Gastrocnemius medialis (tissue), 4 donors: ENCODE results near the gene RYR2. TPM values are rescaled to one million over a fixed set of nuclear protein-coding genes. Genes with fewer than 3 reads are reported as not detected.

Experiments used
- ATAC-seq, 2 donors: fragments of 150-250 bp; one replicate each; pipeline ENCODE4 v1.9.1; 2016
- DNase-seq, 2 donors: peaks; one replicate each; pipeline ENCODE4 v3.0.0-alpha.2; 2019
- H3K27ac ChIP-seq, 4 donors: fragments of 200-600 bp; sonication (generic); 1 replicate in 1 of 4; 2 replicates in 3 of 4; pipeline ENCODE4 v1.5.1; 2016 to 2018; ENCODE audit warnings: mild to moderate bottlenecking in 2 of 4, moderate library complexity in 1 of 4
- H3K27me3 ChIP-seq, 3 donors: fragments of 200-600 bp; sonication (generic) in 2 of 3; 1 replicate in 1 of 3; 2 replicates in 2 of 3; pipeline versions ENCODE4 v1.5.1 to v1.6.0; 2016 to 2019; ENCODE audit warnings: mild to moderate bottlenecking in 1 of 3, moderate library complexity in 1 of 3
- H3K36me3 ChIP-seq, 2 donors: fragments of 200-600 bp; sonication (generic) in 1 of 2; one replicate each; pipeline ENCODE4 v1.5.1; 2017 to 2018
- H3K4me1 ChIP-seq, 2 donors: fragments of 200-600 bp; sonication (generic) in 1 of 2; one replicate each; pipeline ENCODE4 v1.5.1; 2016 to 2017; ENCODE audit warnings: mild to moderate bottlenecking in 2 of 2
- H3K4me3 ChIP-seq, 4 donors: fragments of 200-600 bp; sonication (generic) in 3 of 4; 1 replicate in 1 of 4; 2 replicates in 3 of 4; pipeline ENCODE4 v1.5.1; 2016 to 2019; ENCODE audit warnings: mild to moderate bottlenecking in 2 of 4
- H3K9me3 ChIP-seq, 3 donors: fragments of 200-600 bp; sonication (generic) in 2 of 3; 1 replicate in 1 of 3; 2 replicates in 2 of 3; pipeline ENCODE4 v1.5.1; 2016 to 2019
- POLR2A ChIP-seq, 2 donors: fragments of 450-650 bp; IDR thresholded peaks; one replicate each; pipeline ENCODE4 v1.6.1; 2017; ENCODE audit warnings: antibody characterized with exemption in 2 of 2, mild to moderate bottlenecking in 2 of 2, moderate library complexity in 2 of 2
- in situ Hi-C, 4 donors: fragments of 200-750 bp; cut with MboI; loops; one replicate each; pipeline versions ENCODE4 v1.15.0 to v1.8.0; 2017; ENCODE audit warnings: low sequenced_read_pairs in 4 of 4
- intact Hi-C: fragments of 100-400 bp; cut with DNase I; formaldehyde crosslinking; loops from one replicate; pipeline ENCODE4 v1.15.1; 2023; ENCODE audit warnings: low total_unique reads
- total RNA-seq, 4 donors: library from RNA; depleted of rRNA; stranded (reverse); fragments of >200 nt; gene quantifications; one replicate each; pipeline versions ENCODE4 v1.1.0 to v1.2.3, GENCODE V29; 2016
- TF ChIP-seq, protein P1 (sequence below), 5 experiments: fragments of 450-650 bp in 3 of 5; fragments of 200-600 bp in 2 of 5; sonication (generic) in 2 of 5; IDR thresholded peaks in 4 of 5; conservative IDR thresholded peaks in 1 of 5; 1 replicate in 4 of 5; 2 replicates in 1 of 5; pipeline ENCODE4 v1.5.1; 2016 to 2019; ENCODE audit warnings: antibody characterized with exemption in 5 of 5, mild to moderate bottlenecking in 3 of 5, moderate library complexity in 3 of 5

The RYR2 gene
- total RNA-seq, 4 donors from 2014 or later = 0.04 to 0.16 (median 0.07) TPM

DNA sequence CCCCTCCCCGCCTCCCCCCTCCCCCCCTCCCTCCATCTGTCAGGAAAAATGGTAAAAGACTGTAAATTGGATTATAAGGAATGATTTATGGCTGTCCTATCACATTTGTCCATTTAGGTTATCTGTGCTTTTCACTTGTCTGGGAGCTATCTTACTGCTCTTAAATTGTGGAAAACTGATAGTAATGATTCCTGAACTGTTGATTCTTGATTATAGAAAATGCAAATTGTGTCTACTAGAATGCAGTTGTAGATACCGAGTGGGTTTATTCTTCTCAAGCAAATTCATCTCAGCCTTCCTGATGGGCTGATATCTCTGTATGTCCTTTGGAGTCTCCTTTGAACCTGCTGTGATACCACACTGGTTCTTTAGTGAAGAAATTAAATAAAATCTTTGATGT, 12.3 kb downstream of the RYR2 start:
- in situ Hi-C loops (no loop called here), intact Hi-C loops (no loop called here)
- no peak overlapping the region for H3K4me3 ChIP-seq
- H3K4me1 ChIP-seq = no peaks in the 10 kb centered on the region
- no peak for TF ChIP-seq POLR2A (IDR thresholded peaks at IDR 0.05)
- TF ChIP-seq, protein P1, sequence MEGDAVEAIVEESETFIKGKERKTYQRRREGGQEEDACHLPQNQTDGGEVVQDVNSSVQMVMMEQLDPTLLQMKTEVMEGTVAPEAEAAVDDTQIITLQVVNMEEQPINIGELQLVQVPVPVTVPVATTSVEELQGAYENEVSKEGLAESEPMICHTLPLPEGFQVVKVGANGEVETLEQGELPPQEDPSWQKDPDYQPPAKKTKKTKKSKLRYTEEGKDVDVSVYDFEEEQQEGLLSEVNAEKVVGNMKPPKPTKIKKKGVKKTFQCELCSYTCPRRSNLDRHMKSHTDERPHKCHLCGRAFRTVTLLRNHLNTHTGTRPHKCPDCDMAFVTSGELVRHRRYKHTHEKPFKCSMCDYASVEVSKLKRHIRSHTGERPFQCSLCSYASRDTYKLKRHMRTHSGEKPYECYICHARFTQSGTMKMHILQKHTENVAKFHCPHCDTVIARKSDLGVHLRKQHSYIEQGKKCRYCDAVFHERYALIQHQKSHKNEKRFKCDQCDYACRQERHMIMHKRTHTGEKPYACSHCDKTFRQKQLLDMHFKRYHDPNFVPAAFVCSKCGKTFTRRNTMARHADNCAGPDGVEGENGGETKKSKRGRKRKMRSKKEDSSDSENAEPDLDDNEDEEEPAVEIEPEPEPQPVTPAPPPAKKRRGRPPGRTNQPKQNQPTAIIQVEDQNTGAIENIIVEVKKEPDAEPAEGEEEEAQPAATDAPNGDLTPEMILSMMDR (IDR thresholded peaks at IDR 0.05 in 4 of 5, conservative IDR thresholded peaks at IDR 0.05 in 1 of 5) = no peak
- no peak overlapping the region for H3K27ac ChIP-seq
- H3K36me3 ChIP-seq = no peaks in the 10 kb centered on the region
- DNase-seq = no peak
- no peaks in the 10 kb centered on the region for H3K9me3 ChIP-seq
- no peak for ATAC-seq
- H3K27me3 ChIP-seq = no peaks in the 10 kb centered on the region

DNA sequence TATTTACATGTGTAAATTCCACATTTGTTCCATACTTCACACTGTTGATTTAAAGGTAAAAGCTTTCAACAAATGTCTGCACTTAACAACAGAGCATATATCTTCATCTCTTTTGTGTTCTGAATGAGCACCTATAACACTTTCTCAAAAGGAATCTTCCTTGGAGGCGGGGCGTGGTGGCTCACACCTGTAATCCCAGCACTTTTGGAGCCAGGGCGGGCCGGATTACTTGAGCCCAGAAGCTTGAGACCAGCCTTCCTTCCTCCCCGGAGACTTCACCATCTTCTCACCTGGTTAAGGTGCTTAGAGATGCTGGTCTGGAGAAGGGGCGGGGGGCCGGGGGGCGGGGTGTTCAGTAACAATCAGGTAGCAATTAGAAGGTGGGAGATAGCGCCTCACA, 16.5 kb downstream of the RYR2 start:
- in situ Hi-C loops (no loop called here), intact Hi-C loops (no loop called here)
- TF ChIP-seq, protein P1 (IDR thresholded peaks at IDR 0.05 in 4 of 5, conservative IDR thresholded peaks at IDR 0.05 in 1 of 5) = no peak
- no peak for TF ChIP-seq POLR2A (IDR thresholded peaks at IDR 0.05)
- DNase-seq (no peak), ATAC-seq (no peak)
- H3K27ac ChIP-seq = no peak overlapping the region
- no peak overlapping the region for H3K4me3 ChIP-seq
- H3K4me1 ChIP-seq = no peaks in the 10 kb centered on the region
- H3K9me3 ChIP-seq = no peaks in the 10 kb centered on the region
- no peaks in the 10 kb centered on the region for H3K36me3 ChIP-seq
- H3K27me3 ChIP-seq = no peaks in the 10 kb centered on the region

DNA sequence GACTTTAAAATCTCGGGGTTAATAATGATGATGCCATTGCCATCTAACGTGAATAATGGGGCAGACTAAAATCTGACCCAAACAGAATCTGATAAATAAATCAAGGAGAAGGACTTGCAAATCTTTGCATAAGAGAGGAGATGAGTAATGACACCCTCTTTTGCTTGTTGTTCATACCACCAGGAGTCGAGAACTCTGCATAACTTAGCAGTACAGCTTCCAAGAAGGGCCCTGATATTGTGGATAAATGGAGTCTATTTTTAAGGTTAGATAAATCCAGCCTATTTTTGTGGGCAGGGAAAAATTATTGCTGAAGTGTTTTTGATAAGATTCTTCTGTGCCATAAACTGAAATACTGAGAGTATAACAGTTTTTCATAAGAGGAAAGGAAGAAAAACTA, 17.3 kb downstream of the RYR2 start:
- Histone ChIP-seq H3K27me3 (no peaks in the 10 kb centered on the region), H3K27ac (no peak overlapping the region), H3K36me3 (no peaks in the 10 kb centered on the region), H3K4me1 (no peaks in the 10 kb centered on the region), H3K9me3 (no peaks in the 10 kb centered on the region), H3K4me3 (no peak overlapping the region)
- ATAC-seq (no peak), DNase-seq (no peak)
- TF ChIP-seq, protein P1 (IDR thresholded peaks at IDR 0.05 in 4 of 5, conservative IDR thresholded peaks at IDR 0.05 in 1 of 5) = no peak
- TF ChIP-seq POLR2A (IDR thresholded peaks at IDR 0.05) = no peak
- intact Hi-C loops (no loop called here), in situ Hi-C loops (no loop called here)

DNA sequence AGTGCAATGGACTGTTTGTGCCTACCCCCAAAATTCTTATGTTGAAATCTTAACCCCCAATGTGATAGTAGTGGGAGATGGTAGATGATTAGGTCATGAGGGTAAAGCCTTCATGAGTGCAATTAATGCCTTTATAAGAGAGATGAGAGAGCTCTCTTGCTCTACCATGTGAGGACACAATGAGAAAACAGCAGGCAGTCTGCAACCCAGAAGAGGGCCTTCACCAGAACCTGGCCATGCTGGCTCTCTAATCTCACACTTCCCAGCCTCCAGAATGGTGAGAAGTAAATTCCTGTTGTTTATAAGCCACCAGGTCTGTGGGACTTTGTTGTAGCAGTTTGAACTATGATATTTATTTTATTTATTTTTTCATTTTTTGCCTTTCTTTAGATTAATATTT, 21.0 kb downstream of the RYR2 start:
- Histone ChIP-seq H3K27ac (no peak overlapping the region), H3K36me3 (no peaks in the 10 kb centered on the region)
- in situ Hi-C loops = no loop called here

DNA sequence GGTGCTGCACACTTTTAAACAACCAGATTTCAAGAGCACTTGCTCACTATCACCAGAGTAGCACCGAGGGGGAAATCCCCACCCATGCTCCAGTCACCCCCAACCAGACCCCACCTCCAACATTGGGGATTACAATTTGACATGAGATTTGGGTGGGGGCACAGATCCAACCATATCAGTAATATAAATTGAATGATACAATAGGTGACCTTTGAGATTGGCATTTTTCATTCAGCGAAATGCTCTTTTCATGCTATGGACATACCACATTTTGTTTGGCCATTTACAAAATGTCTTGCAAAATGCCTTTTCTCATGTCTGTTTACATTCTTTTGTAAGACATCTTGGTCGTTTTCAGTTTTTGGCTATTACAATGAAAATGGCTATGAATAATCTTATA, 23.9 kb downstream of the RYR2 start:
- no peak overlapping the region for H3K27ac ChIP-seq
- H3K27me3 ChIP-seq = no peaks in the 10 kb centered on the region
- H3K4me3 ChIP-seq = no peak overlapping the region
- H3K9me3 ChIP-seq = no peaks in the 10 kb centered on the region
- H3K36me3 ChIP-seq = no peaks in the 10 kb centered on the region
- H3K4me1 ChIP-seq = no peaks in the 10 kb centered on the region
- intact Hi-C loops (no loop called here), in situ Hi-C loops (no loop called here)
- no peak for TF ChIP-seq POLR2A (IDR thresholded peaks at IDR 0.05)
- TF ChIP-seq, protein P1 (IDR thresholded peaks at IDR 0.05 in 4 of 5, conservative IDR thresholded peaks at IDR 0.05 in 1 of 5) = no peak
- ATAC-seq (no peak), DNase-seq (no peak)

More for the DNA sequence above, 21.0 kb downstream of the RYR2 start:
- Histone ChIP-seq H3K27me3 (no peaks in the 10 kb centered on the region), H3K9me3 (no peaks in the 10 kb centered on the region), H3K4me3 (no peak overlapping the region), H3K4me1 (no peaks in the 10 kb centered on the region)
- TF ChIP-seq, protein P1 (IDR thresholded peaks at IDR 0.05 in 4 of 5, conservative IDR thresholded peaks at IDR 0.05 in 1 of 5) = no peak
- no peak for TF ChIP-seq POLR2A (IDR thresholded peaks at IDR 0.05)
- ATAC-seq = no peak
- no peak for DNase-seq
- intact Hi-C loops = no loop called here
